Tibial nerve (tissue), 4 donors: ENCODE data around the gene IMPG2. TPM values are rescaled to one million over a fixed set of nuclear protein-coding genes. Genes with fewer than 3 reads are reported as not detected.

Source experiments
- DNase-seq, 2 donors: peaks; one replicate each; pipeline ENCODE4 v3.0.0-alpha.2; 2019; ENCODE audit warnings: low spot score in 2 of 2
- H3K27ac ChIP-seq, 4 donors: fragments of 200-600 bp; sonication (generic) in 3 of 4; one replicate each; pipeline ENCODE4 v1.5.1; 2017 to 2019; ENCODE audit warnings: mild to moderate bottlenecking in 1 of 4
- H3K27me3 ChIP-seq, 2 donors: fragments of 200-600 bp; sonication (generic) in 1 of 2; one replicate each; pipeline versions ENCODE4 v1.5.1 to v1.6.0; 2017 to 2019
- H3K36me3 ChIP-seq, 3 donors: fragments of 200-600 bp; sonication (generic); one replicate each; pipeline ENCODE4 v1.5.1; 2018 to 2019
- H3K4me1 ChIP-seq, 4 donors: fragments of 200-600 bp; sonication (generic) in 3 of 4; one replicate each; pipeline ENCODE4 v1.5.1; 2017 to 2019
- H3K4me3 ChIP-seq, 4 donors: fragments of 200-600 bp; sonication (generic) in 3 of 4; one replicate each; pipeline ENCODE4 v1.5.1; 2017 to 2019; ENCODE audit warnings: mild to moderate bottlenecking in 1 of 4, moderate library complexity in 1 of 4
- H3K9me3 ChIP-seq, 4 donors: fragments of 200-600 bp; sonication (generic) in 3 of 4; one replicate each; pipeline ENCODE4 v1.5.1; 2017 to 2019
- CTCF ChIP-seq, 5 experiments: fragments of 200-600 bp in 3 of 5; fragments of 450-650 bp in 2 of 5; sonication (generic) in 3 of 5; IDR thresholded peaks; one replicate each; pipeline ENCODE4 v1.5.1; 2016 to 2019; ENCODE audit warnings: antibody characterized with exemption in 5 of 5, mild to moderate bottlenecking in 3 of 5, moderate library complexity in 2 of 5
- EP300 ChIP-seq, 2 donors: sonication (generic); formaldehyde crosslinking; IDR thresholded peaks; one replicate each; pipeline ENCODE4 v1.6.1; 2017; ENCODE audit warnings: antibody characterized with exemption in 2 of 2, mild to moderate bottlenecking in 1 of 2
- POLR2A ChIP-seq, 2 donors: fragments of 450-650 bp; IDR thresholded peaks; one replicate each; pipeline ENCODE4 v1.6.1; 2017; ENCODE audit warnings: antibody characterized with exemption in 2 of 2, mild to moderate bottlenecking in 2 of 2, moderate library complexity in 2 of 2
- WGBS, 2 donors: methylation state at CpG; one replicate each; pipeline ENCODE4 v1.1.5; 2018; 5-methylcytosine and 5-hydroxymethylcytosine counted together
- total RNA-seq, 4 donors: library from RNA; depleted of rRNA; stranded (reverse); fragments of >200 nt; gene quantifications; one replicate each; pipeline ENCODE4 v1.1.0, GENCODE V29; 2016

The IMPG2 gene
- total RNA-seq, 4 donors from 2014 or later: under 0.01 to 0.22 (median 0.20) TPM

- peaks cover 0 to 11% (median 3%) of the 10 kb centered on the region in 4 donors for H3K4me1 ChIP-seq
- H3K4me3 ChIP-seq: no peak overlapping the region
- TF ChIP-seq POLR2A (IDR thresholded peaks at IDR 0.05) (no peak), EP300 (IDR thresholded peaks at IDR 0.05) (no peak), CTCF (IDR thresholded peaks at IDR 0.05) (no peak)
- no peaks in the 10 kb centered on the region for H3K36me3 ChIP-seq
- H3K27me3 ChIP-seq: no peaks in the 10 kb centered on the region
- H3K27ac ChIP-seq: no peak overlapping the region
- H3K9me3 ChIP-seq: peaks cover 0 to 4% (median 2%) of the 10 kb centered on the region in 4 donors
- no peak for DNase-seq
Observed at GRCh38 chr3:101262393-101263240, 57.8 kb downstream of the IMPG2 start.

- H3K27ac ChIP-seq: no peak overlapping the region
- H3K36me3 ChIP-seq: no peaks in the 10 kb centered on the region
- H3K4me1 ChIP-seq: peaks cover 0 to 11% (median 3%) of the 10 kb centered on the region in 4 donors
- H3K9me3 ChIP-seq: peaks cover 0 to 4% (median 2%) of the 10 kb centered on the region in 4 donors
- TF ChIP-seq CTCF (IDR thresholded peaks at IDR 0.05) (no peak), POLR2A (IDR thresholded peaks at IDR 0.05) (no peak), EP300 (IDR thresholded peaks at IDR 0.05) (no peak)
- no peak overlapping the region for H3K4me3 ChIP-seq
- no peaks in the 10 kb centered on the region for H3K27me3 ChIP-seq
- DNase-seq: no peak
Observed at GRCh38 chr3:101261506-101261905, 58.9 kb downstream of the IMPG2 start.

- Histone ChIP-seq H3K36me3 (no peaks in the 10 kb centered on the region), H3K4me3 (no peak overlapping the region), H3K9me3 (no peaks in the 10 kb centered on the region), H3K27me3 (no peaks in the 10 kb centered on the region), H3K4me1 (peaks cover 0 to 11% (median 3%) of the 10 kb centered on the region in 4 donors), H3K27ac (no peak overlapping the region)
- WGBS, 2 donors: 79 to 83% methylated on average over 4 of the region's 4 CpGs
- no peak for TF ChIP-seq CTCF (IDR thresholded peaks at IDR 0.05)
- DNase-seq: no peak
Observed at GRCh38 chr3:101259485-101260341, 60.7 kb downstream of the IMPG2 start.

- Histone ChIP-seq H3K27ac (no peak overlapping the region), H3K4me3 (no peak overlapping the region), H3K27me3 (no peaks in the 10 kb centered on the region), H3K4me1 (peaks cover 0 to 4% (median 0%) of the 10 kb centered on the region in 4 donors), H3K36me3 (no peaks in the 10 kb centered on the region), H3K9me3 (no peaks in the 10 kb centered on the region)
- TF ChIP-seq POLR2A (IDR thresholded peaks at IDR 0.05) (no peak), CTCF (IDR thresholded peaks at IDR 0.05) (no peak), EP300 (IDR thresholded peaks at IDR 0.05) (no peak)
- DNase-seq: no peak
- WGBS, 2 donors: 88% methylated on average over 3 of the region's 3 CpGs
Observed at GRCh38 chr3:101256511-101256910, 63.9 kb downstream of the IMPG2 start.

- no peaks in the 10 kb centered on the region for H3K9me3 ChIP-seq
- 94 to 95% methylated on average over 2 of the region's 2 CpGs for WGBS, 2 donors
- H3K4me3 ChIP-seq: no peak overlapping the region
- H3K27ac ChIP-seq: no peak overlapping the region
- DNase-seq: no peak
- H3K4me1 ChIP-seq: no peaks in the 10 kb centered on the region
- no peaks in the 10 kb centered on the region for H3K36me3 ChIP-seq
- TF ChIP-seq POLR2A (IDR thresholded peaks at IDR 0.05): no peak
- TF ChIP-seq EP300 (IDR thresholded peaks at IDR 0.05): no peak
- TF ChIP-seq CTCF (IDR thresholded peaks at IDR 0.05): no peak
- H3K27me3 ChIP-seq: no peaks in the 10 kb centered on the region
Observed at GRCh38 chr3:101255441-101255840, 64.9 kb downstream of the IMPG2 start.
